MM.1S (cell line): ENCODE results near the gene CD9.
"Not testable (repeated sequence)": the region's sequence is repeated elsewhere in the genome, so short reads cannot be mapped to it uniquely, and the experiment has no call there.

ENCODE experiments used
- CTCF ChIP-seq: fragments of 300-600 bp; sonication (generic); IDR thresholded peaks from 2 replicates; pipeline ENCODE4 v1.5.1; 2016; ENCODE audit warnings: antibody characterized with exemption, low read length, mixed read lengths
- EZH2 ChIP-seq: fragments of 300-600 bp; sonication (generic); optimal IDR thresholded peaks from 2 replicates; pipeline ENCODE3; 2017; ENCODE audit warnings: low read depth, mild to moderate bottlenecking, antibody characterized with exemption, low read length, mixed read lengths

GRCh38 chr12:6189952-6190598 lies 10.1 kb upstream of the CD9 start:
- not testable (repeated sequence) for TF ChIP-seq CTCF, EZH2
